ENCODE results near the gene ABO. TPM values are rescaled to one million over a fixed set of nuclear protein-coding genes. Genes with fewer than 3 reads are reported as not detected.

The ABO gene
- total and polyA plus RNA-seq, 2 of the 8 experiments (the other 6 are each of a cell fraction or from before 2014, with no cell fraction given): 0.03 TPM; not detected in 1

DNA sequence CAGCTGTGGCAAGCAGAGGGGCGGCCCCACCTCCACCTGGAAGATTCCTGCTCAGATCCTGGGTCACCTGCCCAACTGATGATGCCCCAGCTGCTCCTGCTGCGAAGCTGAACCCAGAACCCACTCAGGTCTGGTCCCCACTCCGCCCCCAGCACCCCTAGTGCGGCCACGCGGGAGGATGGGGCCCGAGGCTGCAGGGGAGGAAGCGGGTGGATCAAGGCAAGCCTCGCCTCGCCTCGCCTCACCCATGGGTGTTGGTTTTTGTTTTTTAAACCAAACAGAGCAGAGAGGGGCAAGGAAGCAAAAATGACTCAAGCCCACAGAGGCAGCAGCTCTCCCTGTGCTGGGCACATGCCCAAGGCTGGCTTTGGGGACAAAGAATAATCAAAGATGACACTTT, 23.2 kb downstream of the ABO start (continued):
- TF ChIP-seq, protein P1, sequence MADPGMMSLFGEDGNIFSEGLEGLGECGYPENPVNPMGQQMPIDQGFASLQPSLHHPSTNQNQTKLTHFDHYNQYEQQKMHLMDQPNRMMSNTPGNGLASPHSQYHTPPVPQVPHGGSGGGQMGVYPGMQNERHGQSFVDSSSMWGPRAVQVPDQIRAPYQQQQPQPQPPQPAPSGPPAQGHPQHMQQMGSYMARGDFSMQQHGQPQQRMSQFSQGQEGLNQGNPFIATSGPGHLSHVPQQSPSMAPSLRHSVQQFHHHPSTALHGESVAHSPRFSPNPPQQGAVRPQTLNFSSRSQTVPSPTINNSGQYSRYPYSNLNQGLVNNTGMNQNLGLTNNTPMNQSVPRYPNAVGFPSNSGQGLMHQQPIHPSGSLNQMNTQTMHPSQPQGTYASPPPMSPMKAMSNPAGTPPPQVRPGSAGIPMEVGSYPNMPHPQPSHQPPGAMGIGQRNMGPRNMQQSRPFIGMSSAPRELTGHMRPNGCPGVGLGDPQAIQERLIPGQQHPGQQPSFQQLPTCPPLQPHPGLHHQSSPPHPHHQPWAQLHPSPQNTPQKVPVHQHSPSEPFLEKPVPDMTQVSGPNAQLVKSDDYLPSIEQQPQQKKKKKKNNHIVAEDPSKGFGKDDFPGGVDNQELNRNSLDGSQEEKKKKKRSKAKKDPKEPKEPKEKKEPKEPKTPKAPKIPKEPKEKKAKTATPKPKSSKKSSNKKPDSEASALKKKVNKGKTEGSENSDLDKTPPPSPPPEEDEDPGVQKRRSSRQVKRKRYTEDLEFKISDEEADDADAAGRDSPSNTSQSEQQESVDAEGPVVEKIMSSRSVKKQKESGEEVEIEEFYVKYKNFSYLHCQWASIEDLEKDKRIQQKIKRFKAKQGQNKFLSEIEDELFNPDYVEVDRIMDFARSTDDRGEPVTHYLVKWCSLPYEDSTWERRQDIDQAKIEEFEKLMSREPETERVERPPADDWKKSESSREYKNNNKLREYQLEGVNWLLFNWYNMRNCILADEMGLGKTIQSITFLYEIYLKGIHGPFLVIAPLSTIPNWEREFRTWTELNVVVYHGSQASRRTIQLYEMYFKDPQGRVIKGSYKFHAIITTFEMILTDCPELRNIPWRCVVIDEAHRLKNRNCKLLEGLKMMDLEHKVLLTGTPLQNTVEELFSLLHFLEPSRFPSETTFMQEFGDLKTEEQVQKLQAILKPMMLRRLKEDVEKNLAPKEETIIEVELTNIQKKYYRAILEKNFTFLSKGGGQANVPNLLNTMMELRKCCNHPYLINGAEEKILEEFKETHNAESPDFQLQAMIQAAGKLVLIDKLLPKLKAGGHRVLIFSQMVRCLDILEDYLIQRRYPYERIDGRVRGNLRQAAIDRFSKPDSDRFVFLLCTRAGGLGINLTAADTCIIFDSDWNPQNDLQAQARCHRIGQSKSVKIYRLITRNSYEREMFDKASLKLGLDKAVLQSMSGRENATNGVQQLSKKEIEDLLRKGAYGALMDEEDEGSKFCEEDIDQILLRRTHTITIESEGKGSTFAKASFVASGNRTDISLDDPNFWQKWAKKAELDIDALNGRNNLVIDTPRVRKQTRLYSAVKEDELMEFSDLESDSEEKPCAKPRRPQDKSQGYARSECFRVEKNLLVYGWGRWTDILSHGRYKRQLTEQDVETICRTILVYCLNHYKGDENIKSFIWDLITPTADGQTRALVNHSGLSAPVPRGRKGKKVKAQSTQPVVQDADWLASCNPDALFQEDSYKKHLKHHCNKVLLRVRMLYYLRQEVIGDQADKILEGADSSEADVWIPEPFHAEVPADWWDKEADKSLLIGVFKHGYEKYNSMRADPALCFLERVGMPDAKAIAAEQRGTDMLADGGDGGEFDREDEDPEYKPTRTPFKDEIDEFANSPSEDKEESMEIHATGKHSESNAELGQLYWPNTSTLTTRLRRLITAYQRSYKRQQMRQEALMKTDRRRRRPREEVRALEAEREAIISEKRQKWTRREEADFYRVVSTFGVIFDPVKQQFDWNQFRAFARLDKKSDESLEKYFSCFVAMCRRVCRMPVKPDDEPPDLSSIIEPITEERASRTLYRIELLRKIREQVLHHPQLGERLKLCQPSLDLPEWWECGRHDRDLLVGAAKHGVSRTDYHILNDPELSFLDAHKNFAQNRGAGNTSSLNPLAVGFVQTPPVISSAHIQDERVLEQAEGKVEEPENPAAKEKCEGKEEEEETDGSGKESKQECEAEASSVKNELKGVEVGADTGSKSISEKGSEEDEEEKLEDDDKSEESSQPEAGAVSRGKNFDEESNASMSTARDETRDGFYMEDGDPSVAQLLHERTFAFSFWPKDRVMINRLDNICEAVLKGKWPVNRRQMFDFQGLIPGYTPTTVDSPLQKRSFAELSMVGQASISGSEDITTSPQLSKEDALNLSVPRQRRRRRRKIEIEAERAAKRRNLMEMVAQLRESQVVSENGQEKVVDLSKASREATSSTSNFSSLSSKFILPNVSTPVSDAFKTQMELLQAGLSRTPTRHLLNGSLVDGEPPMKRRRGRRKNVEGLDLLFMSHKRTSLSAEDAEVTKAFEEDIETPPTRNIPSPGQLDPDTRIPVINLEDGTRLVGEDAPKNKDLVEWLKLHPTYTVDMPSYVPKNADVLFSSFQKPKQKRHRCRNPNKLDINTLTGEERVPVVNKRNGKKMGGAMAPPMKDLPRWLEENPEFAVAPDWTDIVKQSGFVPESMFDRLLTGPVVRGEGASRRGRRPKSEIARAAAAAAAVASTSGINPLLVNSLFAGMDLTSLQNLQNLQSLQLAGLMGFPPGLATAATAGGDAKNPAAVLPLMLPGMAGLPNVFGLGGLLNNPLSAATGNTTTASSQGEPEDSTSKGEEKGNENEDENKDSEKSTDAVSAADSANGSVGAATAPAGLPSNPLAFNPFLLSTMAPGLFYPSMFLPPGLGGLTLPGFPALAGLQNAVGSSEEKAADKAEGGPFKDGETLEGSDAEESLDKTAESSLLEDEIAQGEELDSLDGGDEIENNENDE (IDR thresholded peaks at IDR 0.05; ENCODE audit: insufficient replicate concordance, low read length): no peak
- no peak for TF ChIP-seq RNF2 (IDR thresholded peaks at IDR 0.05; ENCODE audit: borderline replicate concordance, low read depth, low read length, missing control alignments, poor library complexity, severe bottlenecking)
- TF ChIP-seq EZH2 (IDR thresholded peaks at IDR 0.05; ENCODE audit: low read depth, low read length, severe bottlenecking): no peak
- no peak for TF ChIP-seq EGR1 (IDR thresholded peaks at IDR 0.05; ENCODE audit: borderline replicate concordance, low read depth, low read length)
- TF ChIP-seq, protein P2, sequence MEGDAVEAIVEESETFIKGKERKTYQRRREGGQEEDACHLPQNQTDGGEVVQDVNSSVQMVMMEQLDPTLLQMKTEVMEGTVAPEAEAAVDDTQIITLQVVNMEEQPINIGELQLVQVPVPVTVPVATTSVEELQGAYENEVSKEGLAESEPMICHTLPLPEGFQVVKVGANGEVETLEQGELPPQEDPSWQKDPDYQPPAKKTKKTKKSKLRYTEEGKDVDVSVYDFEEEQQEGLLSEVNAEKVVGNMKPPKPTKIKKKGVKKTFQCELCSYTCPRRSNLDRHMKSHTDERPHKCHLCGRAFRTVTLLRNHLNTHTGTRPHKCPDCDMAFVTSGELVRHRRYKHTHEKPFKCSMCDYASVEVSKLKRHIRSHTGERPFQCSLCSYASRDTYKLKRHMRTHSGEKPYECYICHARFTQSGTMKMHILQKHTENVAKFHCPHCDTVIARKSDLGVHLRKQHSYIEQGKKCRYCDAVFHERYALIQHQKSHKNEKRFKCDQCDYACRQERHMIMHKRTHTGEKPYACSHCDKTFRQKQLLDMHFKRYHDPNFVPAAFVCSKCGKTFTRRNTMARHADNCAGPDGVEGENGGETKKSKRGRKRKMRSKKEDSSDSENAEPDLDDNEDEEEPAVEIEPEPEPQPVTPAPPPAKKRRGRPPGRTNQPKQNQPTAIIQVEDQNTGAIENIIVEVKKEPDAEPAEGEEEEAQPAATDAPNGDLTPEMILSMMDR (IDR thresholded peaks at IDR 0.05; ENCODE audit: control extremely low read depth in 1 of 3, insufficient read depth in 1 of 3, low read depth in 1 of 3, low read length in 3 of 3): no peak
- TF ChIP-seq POLR2A (IDR thresholded peaks at IDR 0.05; ENCODE audit: control extremely low read depth in 1 of 2, low read depth in 2 of 2, low read length in 2 of 2): no peak
